ENCODE data around the gene ENGASE.

Gene ENGASE

GRCh38 chr17:79039171-79039570, 35.5 kb upstream of the ENGASE start:
- DNase-seq, result no peak

GRCh38 chr17:79039886-79040285, 34.7 kb upstream of the ENGASE start:
- DNase-seq, result no peak

- no peak for DNase-seq
These were observed 33.5 kb upstream of the ENGASE start for GRCh38 chr17:79041041-79041570.

DNA sequence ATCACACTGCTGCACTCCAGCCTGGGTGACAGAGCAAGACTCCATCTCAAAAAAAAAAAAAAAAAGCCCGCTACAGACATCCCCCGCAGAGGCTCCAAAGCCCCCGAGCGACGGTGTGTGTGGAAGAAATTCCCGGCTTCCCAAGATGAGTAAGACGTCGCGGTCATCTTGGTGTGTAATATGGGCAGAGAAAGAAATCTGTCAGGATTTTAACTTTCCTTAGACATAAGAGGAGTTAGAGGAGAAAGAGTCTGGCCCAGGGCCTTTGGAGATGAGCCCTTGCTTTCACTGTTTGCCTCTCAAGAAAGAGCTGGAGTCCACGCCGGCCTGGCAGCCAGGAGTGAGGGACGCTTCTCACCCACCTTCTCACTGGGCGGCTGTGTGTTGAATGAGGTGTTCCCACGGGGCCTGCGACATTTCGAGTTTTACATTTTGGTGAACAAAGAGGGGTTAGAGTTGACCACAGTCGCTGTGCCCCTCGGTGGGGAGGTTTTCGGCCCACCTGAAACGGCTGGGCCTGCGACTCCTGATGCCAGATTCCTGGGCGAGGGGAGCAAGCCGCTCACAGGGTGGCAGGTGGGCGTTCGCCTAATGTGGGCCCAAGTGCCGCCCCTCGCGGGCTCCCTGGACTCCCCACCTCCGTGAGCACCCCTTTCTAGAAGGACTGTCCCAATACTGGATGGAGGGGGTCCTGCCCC, 32.8 kb upstream of the ENGASE start:
- no peak for DNase-seq

DNA sequence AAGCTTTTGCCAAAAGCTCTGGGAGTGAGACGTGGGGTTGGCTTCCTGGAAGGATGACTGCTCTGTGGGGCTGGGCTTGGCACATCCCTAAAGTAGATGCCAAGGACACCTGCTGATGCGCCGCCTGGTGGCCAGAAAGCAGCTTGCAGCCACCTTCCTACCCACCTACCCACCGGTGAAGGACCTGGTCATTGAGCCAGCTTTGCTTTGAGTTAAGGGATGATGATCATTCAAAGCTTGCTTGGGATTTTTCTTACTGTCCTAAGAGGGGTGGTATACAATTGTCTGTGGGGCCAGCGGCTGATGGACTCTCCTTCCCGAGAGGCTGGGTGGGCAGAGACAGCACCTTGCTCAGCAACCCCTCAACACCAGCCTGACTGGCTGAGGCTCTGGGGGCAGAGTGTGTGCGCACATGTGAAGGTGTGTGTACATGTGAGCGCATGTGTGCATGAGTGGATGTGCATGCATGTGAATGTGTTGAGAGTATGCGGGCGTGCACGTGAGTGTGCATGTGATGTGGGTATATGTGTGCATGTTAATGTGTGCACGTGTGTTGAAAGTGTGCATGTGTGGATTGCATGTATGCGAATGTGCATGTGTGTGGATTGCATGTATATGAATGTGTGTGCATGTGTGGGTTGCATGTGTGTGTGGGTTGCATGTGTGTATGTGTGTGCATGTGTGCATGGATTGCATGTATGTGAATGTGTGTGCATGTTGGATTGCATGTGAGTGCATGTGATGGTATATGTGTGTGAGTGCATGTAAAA, 32.0 kb upstream of the ENGASE start:
- no peak for DNase-seq

DNA sequence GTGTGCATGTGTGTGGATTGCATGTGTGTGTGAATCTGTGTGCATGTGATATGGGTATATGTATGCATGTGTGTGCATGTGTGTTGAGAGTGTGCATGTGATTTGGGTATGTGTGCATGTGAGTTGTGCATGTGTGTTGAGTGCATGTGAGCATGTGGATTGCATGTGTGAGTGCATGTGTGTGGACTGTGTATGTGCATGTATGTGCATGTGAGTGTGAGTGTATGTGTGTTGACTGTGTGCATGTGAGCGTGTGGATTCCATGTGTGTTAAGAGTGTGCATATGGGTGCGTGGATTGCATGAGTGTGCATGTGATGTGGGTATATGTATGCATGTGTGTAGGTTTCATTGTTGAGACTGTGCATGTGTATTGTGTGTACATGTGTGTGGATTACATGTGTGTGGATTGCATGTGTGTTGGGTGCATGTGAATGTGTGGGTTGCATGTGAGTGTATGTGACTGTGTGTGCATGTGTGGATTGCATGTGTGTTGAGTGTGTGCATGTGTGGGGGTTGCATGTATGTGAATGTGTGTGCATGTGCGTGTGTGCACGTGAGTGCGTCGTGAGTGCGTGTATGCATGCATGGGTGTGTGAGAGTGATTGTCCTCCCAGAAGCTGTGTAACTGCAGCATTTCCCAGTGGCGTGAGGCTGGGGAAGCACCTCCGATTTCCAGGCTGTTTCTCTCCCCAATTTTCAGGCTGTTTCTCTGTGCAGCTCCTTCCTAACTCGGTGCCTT, 31.3 kb upstream of the ENGASE start:
- DNase-seq, result no peak

- DNase-seq, result no peak
These were observed 30.7 kb upstream of the ENGASE start for GRCh38 chr17:79043931-79044320.

- no peak for DNase-seq
These were observed 30.2 kb upstream of the ENGASE start for GRCh38 chr17:79044462-79044861.

GRCh38 chr17:79045001-79045729, 29.5 kb upstream of the ENGASE start:
- DNase-seq, result no peak

DNA sequence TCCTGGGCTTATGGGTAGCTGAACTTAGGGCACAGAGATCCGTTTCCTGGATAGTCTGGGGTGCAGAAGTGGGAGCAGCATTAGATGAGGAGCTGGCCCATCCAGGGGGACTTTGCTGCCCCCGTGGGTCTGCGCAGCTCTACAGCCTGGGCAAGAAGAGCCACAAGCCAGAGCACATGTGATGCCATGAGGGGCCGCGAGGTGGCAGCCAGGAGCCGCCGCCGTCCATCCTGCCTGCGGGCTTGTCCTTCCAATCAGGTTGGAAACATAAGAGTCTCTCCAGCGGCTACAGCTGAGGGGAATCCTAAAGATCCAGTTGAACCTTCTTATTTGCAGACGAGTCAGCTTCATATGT, 28.8 kb upstream of the ENGASE start:
- no peak for DNase-seq

- no peak for DNase-seq
These were observed 28.3 kb upstream of the ENGASE start for GRCh38 chr17:79046197-79046915.

DNA sequence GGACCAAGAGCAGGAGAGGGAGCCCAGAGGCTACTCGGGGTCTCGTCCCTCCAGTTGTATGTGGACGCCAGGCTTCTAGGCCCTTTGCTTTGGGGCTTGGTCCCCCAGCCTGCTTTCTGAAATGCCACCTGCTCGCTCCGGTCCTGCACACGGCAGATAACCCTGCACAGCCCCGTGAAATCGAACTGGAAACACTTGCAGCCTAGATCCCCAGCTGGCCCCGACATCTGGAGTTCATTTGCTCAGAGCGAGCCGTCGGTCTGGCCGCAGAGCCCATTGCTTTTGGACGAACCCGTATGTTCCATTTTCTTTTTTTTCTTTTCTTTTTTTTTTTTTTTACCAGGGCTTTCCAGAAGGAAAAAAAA, 27.7 kb upstream of the ENGASE start:
- DNase-seq, result no peak

DNA sequence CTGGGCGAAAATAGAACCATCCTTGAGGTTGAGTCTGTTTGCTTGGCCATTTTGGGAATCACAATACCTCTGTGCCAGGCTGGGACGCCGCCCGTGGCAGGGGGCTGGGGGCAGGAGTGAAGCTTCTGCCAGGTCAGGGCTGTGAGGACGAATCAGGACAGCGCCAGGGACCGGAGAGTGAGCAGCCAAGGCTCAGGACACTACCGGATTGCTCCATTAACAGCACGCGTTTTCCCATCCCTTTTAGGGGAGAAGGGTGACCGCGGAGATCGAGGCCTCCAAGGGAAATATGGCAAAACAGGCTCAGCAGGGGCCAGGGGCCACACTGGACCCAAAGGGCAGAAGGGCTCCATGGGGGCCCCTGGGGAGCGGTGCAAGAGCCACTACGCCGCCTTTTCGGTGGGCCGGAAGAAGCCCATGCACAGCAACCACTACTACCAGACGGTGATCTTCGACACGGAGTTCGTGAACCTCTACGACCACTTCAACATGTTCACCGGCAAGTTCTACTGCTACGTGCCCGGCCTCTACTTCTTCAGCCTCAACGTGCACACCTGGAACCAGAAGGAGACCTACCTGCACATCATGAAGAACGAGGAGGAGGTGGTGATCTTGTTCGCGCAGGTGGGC, 27.2 kb upstream of the ENGASE start:
- DNase-seq, result no peak

GRCh38 chr17:79047923-79048825, 26.4 kb upstream of the ENGASE start:
- no peak for DNase-seq

DNA sequence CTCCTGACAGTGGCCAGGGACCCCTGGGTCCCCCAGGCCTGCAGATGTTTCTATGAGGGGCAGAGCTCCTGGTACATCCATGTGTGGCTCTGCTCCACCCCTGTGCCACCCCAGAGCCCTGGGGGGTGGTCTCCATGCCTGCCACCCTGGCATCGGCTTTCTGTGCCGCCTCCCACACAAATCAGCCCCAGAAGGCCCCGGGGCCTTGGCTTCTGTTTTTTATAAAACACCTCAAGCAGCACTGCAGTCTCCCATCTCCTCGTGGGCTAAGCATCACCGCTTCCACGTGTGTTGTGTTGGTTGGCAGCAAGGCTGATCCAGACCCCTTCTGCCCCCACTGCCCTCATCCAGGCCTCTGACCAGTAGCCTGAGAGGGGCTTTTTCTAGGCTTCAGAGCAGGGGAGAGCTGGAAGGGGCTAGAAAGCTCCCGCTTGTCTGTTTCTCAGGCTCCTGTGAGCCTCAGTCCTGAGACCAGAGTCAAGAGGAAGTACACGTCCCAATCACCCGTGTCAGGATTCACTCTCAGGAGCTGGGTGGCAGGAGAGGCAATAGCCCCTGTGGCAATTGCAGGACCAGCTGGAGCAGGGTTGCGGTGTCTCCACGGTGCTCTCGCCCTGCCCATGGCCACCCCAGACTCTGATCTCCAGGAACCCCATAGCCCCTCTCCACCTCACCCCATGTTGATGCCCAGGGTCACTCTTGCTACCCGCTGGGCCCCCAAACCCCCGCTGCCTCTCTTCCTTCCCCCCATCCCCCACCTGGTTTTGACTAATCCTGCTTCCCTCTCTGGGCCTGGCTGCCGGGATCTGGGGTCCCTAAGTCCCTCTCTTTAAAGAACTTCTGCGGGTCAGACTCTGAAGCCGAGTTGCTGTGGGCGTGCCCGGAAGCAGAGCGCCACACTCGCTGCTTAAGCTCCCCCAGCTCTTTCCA, 25.5 kb upstream of the ENGASE start:
- no peak for DNase-seq

GRCh38 chr17:79049821-79050220, 24.8 kb upstream of the ENGASE start:
- DNase-seq, result no peak

- no peak for DNase-seq
These were observed 24.1 kb upstream of the ENGASE start for GRCh38 chr17:79050551-79050950.

DNA sequence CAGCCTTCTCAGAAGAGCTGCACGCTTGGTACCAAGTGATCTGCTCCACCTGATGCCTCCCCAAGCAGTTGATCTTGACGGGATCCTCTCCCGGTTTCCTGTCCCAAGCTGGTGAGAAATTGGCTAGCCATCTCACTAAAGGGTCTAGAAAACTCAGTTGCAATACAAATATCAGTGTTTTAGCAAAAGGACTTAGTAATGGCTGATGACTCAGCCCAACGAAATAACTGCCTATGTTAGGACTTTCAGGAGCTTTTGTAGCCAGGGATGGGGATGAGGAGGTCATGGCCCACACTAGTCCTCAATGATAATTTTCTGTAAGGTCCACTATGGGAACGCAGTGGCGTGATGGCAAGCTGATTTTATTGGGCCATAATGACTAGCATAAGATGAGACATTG, 23.3 kb upstream of the ENGASE start:
- DNase-seq, result no peak

DNA sequence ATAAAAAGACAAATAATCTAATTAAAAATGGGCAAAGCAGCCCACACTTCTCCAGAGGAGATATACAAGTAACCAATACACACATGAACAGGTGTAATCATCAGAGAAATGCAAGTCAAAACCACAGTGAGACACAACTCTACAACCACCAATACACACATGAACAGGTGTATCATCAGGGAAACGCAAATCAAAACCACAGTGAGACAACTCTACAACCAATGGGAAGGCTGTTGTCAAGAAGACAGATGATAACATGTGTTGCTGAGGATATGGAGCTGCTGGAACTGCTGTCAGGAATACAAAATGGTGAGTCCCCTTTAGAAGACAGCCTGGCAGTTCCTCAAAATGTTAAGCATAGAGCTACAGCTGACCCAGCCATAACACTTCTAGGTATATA, 22.5 kb upstream of the ENGASE start:
- DNase-seq, result no peak
